Measurements from ENCODE around the gene OSBPL2.

OSBPL2 gene

DNA sequence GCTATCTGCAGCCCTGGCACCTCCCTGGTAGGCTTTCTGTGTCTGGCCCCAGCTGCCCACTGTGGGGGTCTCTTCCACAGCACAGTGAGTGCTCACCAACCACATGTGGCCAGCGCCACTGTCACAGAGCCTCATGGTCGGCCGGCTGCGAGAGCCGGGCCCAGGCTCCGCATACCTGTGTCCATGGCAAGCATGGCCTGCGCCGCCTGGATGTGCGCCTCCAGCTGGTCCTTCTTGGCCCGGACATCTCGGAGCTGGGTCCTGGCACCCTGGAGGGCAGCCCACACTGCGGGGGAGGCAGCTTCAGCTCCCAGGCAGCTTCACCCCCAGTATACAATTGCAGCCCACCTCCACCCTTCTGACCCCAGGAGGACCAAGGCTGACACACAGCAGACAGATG, 77.5 kb downstream of the OSBPL2 start:
- no peak for DNase-seq

GRCh38 chr20:62316331-62317166, 78.2 kb downstream of the OSBPL2 start:
- DNase-seq = no peak

DNA sequence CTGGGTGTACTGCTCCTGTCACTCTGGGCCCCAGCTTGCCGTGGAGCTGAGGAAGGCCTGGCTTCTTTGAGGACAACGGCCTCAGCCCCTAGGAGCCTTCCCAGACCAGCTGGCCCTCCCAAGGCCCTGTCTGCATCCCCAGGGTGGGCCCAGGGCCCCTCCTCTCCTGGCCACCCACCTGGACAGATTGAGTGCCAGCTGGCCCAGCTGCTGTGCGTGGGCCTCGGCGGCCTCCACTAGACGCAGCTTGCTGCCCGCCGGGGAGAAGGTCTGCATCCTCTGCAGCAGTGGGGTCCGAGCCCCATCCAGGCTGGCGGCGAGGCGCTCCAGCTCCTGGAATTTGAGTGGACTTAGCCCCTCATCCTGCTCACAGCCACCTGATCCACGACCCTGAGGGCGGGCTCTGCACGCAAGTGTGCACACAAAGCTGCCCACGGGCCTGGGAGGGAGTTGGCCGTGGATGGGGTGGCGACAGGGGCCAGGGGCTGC, 78.9 kb downstream of the OSBPL2 start:
- no peak for DNase-seq

- no peak for DNase-seq
These were observed 80.4 kb downstream of the OSBPL2 start for GRCh38 chr20:62318400-62319345.

DNA sequence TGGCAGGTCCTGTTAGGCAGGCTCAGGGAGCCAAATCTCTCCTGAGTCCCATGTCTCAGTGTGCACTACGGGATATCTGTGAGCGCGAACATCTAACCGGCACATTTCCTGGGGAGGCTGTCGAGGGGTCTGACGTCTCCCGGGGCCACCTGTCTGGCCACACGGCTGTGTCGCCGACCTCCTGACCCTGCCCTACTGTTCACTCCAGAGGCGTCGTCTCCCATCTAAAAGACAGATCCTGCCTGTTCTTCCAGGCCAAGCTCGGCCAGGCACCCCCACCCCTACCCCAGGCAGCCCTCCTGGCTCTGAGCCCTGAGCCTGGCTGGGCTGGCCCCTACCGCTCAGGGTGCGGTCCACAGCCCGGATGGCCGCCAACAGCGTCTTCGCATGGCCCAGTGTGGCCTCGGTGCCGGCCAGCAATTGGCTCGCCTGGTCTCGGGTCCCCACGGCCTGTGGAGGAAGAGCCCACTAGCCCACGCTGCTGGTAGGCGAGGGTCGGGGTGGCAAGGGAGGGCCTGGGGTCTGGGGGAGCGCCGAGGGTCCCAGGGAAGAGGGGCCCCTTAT, 81.1 kb downstream of the OSBPL2 start:
- DNase-seq = no peak

- DNase-seq = no peak
These were observed 82.4 kb downstream of the OSBPL2 start for GRCh38 chr20:62320581-62321354.

GRCh38 chr20:62321521-62321948, 83.2 kb downstream of the OSBPL2 start:
- no peak for DNase-seq

- DNase-seq = no peak
These were observed 83.7 kb downstream of the OSBPL2 start for GRCh38 chr20:62321975-62322374.

GRCh38 chr20:62322492-62323041, 84.2 kb downstream of the OSBPL2 start:
- DNase-seq = no peak

- no peak for DNase-seq
These were observed 85.0 kb downstream of the OSBPL2 start for GRCh38 chr20:62323146-62323979.

GRCh38 chr20:62323980-62324906, 85.9 kb downstream of the OSBPL2 start:
- DNase-seq = no peak

DNA sequence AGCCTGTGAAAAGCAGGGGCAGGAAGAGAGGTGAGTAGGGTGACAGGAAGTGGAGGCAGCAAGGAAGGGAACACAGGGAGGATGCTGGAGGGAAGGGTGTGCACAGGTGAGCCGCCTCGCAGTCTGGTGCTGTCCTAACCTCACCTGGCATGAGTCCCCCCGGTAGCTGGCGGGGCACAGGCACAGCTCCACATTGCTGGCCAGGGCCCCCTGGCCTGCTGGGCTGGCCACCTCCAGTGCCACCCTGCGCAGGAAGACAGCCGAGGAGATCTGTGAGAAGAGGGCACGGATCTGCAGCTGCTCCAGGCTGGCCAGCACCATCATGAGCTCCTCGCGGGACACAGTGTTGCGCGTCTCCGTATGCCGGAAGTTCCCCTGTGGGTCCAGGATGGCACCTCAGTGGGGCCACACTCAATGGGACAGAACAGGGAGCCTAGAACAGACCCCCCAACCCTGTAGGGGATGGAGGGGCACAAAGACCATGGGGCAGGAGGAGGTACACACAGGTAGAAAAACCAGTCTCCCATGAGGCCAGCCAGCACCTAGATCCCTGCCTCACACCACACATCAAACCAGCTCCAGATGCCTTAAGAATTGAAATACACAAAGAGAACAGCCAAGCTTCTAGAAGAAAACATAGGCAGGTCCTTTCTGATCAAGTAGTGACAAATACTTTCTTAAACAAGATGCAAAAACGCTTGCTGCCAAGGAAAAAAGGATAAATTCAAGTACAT, 87.0 kb downstream of the OSBPL2 start:
- no peak for DNase-seq

- no peak for DNase-seq
These were observed 88.2 kb downstream of the OSBPL2 start for GRCh38 chr20:62326559-62326958.

GRCh38 chr20:62326959-62327725, 88.8 kb downstream of the OSBPL2 start:
- DNase-seq = no peak

DNA sequence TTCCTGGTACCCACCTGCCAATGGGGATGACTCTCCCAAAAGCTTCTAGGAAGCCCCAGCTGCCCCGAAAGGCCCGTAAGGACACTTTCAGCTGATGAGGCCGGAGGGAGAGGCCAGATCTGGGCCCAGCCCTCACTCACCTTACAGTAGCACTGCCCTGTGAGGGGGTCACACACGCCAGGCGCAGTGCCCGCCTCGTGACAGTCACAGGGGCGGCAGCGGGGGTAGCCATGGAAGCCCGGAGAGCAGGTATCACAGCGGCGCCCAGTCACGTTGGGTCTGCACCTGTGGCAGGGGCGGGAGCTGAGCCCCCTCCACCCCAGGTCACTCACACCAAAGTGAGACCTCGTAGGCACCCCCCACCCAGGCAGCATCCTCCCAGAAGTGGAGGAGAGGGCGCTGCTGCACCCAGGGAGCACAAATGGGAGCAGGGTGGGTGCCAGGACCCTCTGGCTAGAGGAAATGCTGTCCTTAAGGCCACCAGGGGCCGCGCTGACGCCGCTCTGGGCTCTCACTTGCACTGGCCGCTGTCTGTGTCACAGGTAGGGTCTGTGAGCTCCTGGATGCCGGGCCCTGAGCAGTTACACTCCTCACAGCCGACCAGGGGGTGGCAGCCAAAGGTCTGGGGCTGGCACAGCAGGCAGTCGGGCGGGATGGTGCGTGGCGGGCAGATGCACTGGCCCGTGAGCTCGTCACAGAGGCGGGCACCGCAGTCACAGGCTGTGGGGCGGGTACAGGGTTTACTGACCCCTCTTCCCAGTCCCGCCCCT, 89.6 kb downstream of the OSBPL2 start:
- no peak for DNase-seq

DNA sequence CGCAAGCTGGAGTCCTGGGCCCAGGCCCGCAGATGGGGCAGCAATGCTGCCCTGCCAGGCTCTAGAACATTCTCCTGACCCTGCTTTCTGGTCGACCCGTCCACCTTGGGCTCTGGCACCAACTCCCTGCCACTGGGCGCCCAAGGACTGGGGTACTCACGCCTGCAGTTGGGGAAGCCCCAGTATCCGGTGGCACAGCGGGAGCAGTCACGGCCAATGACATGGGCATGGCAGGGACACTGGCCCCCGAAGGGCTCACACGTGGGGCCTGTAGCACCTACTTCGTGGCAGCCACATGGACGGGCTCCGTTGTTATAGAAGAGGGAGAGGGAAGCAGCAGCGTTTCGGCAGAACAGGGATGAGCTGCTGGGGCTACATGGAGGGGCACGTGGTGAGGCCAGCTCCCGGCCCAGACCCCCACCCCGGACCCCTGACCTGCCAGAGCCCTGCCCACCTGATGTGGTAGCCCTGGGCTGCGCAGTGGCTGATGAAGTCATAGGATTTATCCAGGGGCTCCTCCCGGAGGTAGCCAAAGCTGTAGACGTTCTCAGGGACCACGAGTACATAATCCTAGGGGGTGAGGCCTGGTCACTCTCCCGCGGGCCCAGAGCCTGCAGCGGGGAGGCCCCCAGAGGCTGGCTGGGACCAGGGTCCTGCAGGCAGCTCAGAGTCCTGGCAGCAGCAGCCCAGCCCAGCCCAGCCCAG, 90.5 kb downstream of the OSBPL2 start:
- DNase-seq = no peak

All from activated gamma-delta T cell (primary cell).